Stomach (tissue), 9 donors: ENCODE measurements around the gene TNFSF9. TPM values are rescaled to one million over a fixed set of nuclear protein-coding genes. Genes with fewer than 3 reads are reported as not detected.

Experiments
- DNase-seq, 2 donors: peaks; one replicate each; pipeline versions ENCODE4 v3.0.0 to v3.0.0-alpha.2; 2013 to 2019
- H3K27ac ChIP-seq, 5 donors: fragments of 200-600 bp in 4 of 5; sonication (generic) in 4 of 5; one replicate each; pipeline ENCODE4 v1.5.1; 2013 to 2019; ENCODE audit warnings: mild to moderate bottlenecking in 1 of 5, moderate library complexity in 1 of 5
- H3K27me3 ChIP-seq, 3 donors: fragments of 200-600 bp; sonication (generic); one replicate each; pipeline ENCODE4 v1.5.1; 2017 to 2019; ENCODE audit warnings: mixed run types in 1 of 3
- H3K36me3 ChIP-seq, 4 donors: fragments of 200-600 bp; sonication (generic); 1 replicate in 3 of 4; 2 replicates in 1 of 4; pipeline ENCODE4 v1.5.1; 2016 to 2019
- H3K4me1 ChIP-seq, 4 donors: fragments of 200-600 bp; sonication (generic); one replicate each; pipeline ENCODE4 v1.5.1; 2016 to 2019
- H3K4me3 ChIP-seq, 4 donors: fragments of 200-600 bp; sonication (generic) in 3 of 4; one replicate each; pipeline ENCODE4 v1.5.1; 2016 to 2019; ENCODE audit warnings: mild to moderate bottlenecking in 1 of 4
- H3K9me3 ChIP-seq, 4 donors: fragments of 200-600 bp; sonication (generic); one replicate each; pipeline ENCODE4 v1.5.1; 2016 to 2019
- EP300 ChIP-seq: sonication (generic); formaldehyde crosslinking; IDR thresholded peaks from one replicate; pipeline ENCODE4 v1.6.1; 2017; ENCODE audit warnings: antibody characterized with exemption
- POLR2A ChIP-seq, 4 donors: fragments of 450-650 bp; IDR thresholded peaks; one replicate each; pipeline ENCODE4 v1.6.1; 2016; ENCODE audit warnings: antibody characterized with exemption in 4 of 4, control low read depth in 2 of 4, mild to moderate bottlenecking in 1 of 4, moderate library complexity in 1 of 4
- POLR2AphosphoS5 ChIP-seq, 3 donors: sonication (generic); formaldehyde crosslinking; IDR thresholded peaks; one replicate each; pipeline ENCODE4 v1.6.1; 2016; ENCODE audit warnings: antibody characterized with exemption in 3 of 3
- WGBS, 5 donors: extraction: QIAGEN DNeasy Blood & Tissue Kit in 3 of 5; methylation state at CpG; one replicate each; pipeline versions ENCODE4 v1.1.5 to v1.1.7; 2013 to 2018; 5-methylcytosine and 5-hydroxymethylcytosine counted together
- intact Hi-C: fragments of 100-400 bp; cut with DNase I; formaldehyde crosslinking; loops from one replicate; pipeline ENCODE4 v1.15.1; 2023; ENCODE audit warnings: low total_unique reads
- polyA plus RNA-seq, 3 donors: library from polyadenylated mRNA; stranded (reverse); fragments of 200-250 nt; gene quantifications; one replicate each; pipeline ENCODE4 v1.2.3, GENCODE V29; 2013
- total RNA-seq, 5 donors: library from RNA; depleted of rRNA; stranded (reverse); fragments of >200 nt; gene quantifications; one replicate each; pipeline versions ENCODE4 v1.1.0 to v1.2.3, GENCODE V29; 2014 to 2016
- TF ChIP-seq, protein P1 (sequence below), 7 experiments: fragments of 450-650 bp in 4 of 7; fragments of 200-600 bp in 3 of 7; sonication (generic) in 3 of 7; IDR thresholded peaks; one replicate each; pipeline ENCODE4 v1.5.1; 2016 to 2019; ENCODE audit warnings: antibody characterized with exemption in 7 of 7, control low read depth in 2 of 7, mild to moderate bottlenecking in 1 of 7
- donor health status: healthy with polysubstance abuse.
- donor health status: Bipolar disorder and iron deficiency.
- donor health status: healthy.

Gene TNFSF9
- total and polyA plus RNA-seq, 8 donors = 0.85 TPM; not detected in 7

GRCh38 chr19:6524311-6524710 is 6.5 kb upstream of the TNFSF9 start:
- H3K27ac ChIP-seq = no peak overlapping the region
- H3K36me3 ChIP-seq = no peaks in the 10 kb centered on the region
- H3K4me1 ChIP-seq = peaks cover 0 to 14% (median 5%) of the 10 kb centered on the region in 4 donors
- no peaks in the 10 kb centered on the region for H3K9me3 ChIP-seq
- peak in 1 of 2 donors; percentile 41 for DNase-seq
- TF ChIP-seq EP300 (no peak), POLR2A (IDR thresholded peaks at IDR 0.05) (no peak), POLR2AphosphoS5 (IDR thresholded peaks at IDR 0.05) (no peak)
- TF ChIP-seq, protein P1, sequence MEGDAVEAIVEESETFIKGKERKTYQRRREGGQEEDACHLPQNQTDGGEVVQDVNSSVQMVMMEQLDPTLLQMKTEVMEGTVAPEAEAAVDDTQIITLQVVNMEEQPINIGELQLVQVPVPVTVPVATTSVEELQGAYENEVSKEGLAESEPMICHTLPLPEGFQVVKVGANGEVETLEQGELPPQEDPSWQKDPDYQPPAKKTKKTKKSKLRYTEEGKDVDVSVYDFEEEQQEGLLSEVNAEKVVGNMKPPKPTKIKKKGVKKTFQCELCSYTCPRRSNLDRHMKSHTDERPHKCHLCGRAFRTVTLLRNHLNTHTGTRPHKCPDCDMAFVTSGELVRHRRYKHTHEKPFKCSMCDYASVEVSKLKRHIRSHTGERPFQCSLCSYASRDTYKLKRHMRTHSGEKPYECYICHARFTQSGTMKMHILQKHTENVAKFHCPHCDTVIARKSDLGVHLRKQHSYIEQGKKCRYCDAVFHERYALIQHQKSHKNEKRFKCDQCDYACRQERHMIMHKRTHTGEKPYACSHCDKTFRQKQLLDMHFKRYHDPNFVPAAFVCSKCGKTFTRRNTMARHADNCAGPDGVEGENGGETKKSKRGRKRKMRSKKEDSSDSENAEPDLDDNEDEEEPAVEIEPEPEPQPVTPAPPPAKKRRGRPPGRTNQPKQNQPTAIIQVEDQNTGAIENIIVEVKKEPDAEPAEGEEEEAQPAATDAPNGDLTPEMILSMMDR (IDR thresholded peaks at IDR 0.05) = no peak
- 66 to 84% (median 70%) methylated on average over 2 of the region's 2 CpGs for WGBS, 5 donors
- peaks cover 0 to 14% (median 0%) of the 10 kb centered on the region in 3 donors for H3K27me3 ChIP-seq
- intact Hi-C loops = loop anchor here (10.0 kb wide), 1 partner anchor 340 kb away; no protein-coding TSS in a partner anchor
- H3K4me3 ChIP-seq = no peak overlapping the region

DNA sequence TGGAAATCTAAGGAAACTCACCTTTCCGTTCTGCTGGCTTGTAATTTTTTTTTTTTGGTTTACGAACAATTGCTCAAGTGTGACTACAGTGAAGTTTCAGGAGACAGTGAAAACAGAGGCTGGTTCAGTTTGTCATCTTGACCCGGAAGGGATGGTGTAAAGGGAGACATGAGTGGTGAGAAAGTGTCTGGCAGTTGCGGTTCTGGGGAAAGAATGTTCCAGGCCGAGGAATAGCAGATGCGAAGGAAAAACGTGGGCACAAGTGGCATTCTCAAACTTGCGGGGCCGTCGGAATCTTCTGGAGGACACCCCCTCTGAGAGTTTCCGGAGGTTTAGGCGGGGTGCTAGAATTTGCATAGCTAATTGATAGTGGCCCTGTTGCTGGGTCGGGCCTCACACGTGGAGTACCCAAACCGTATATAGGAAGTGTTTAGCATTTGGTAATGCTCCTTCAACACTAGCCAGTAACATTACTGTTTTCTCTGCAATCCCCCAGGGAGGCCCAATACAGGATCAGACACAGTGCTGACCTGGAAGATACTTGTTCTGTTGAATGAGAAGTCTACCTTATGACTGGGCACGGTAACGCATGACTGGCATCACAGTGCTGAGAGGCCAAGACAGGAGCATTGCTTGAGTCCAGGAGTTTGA is 2.8 kb upstream of the TNFSF9 start:
- H3K9me3 ChIP-seq = no peaks in the 10 kb centered on the region
- no peak overlapping the region for H3K4me3 ChIP-seq
- DNase-seq = no peak
- TF ChIP-seq POLR2A (IDR thresholded peaks at IDR 0.05) (no peak), POLR2AphosphoS5 (IDR thresholded peaks at IDR 0.05) (no peak), EP300 (no peak)
- TF ChIP-seq, protein P1 (IDR thresholded peaks at IDR 0.05) = no peak
- H3K27me3 ChIP-seq = peaks cover 6 to 27% (median 17%) of the 10 kb centered on the region in 3 donors
- H3K36me3 ChIP-seq = no peaks in the 10 kb centered on the region
- no peak overlapping the region for H3K27ac ChIP-seq
- peaks cover 8 to 33% (median 23%) of the 10 kb centered on the region in 4 donors for H3K4me1 ChIP-seq
- intact Hi-C loops = loop anchor here (10.0 kb wide), 1 partner anchor 337 kb away; no protein-coding TSS in a partner anchor
- 64 to 69% (median 67%) methylated on average over 17 of the region's 17 CpGs for WGBS, 5 donors

DNA sequence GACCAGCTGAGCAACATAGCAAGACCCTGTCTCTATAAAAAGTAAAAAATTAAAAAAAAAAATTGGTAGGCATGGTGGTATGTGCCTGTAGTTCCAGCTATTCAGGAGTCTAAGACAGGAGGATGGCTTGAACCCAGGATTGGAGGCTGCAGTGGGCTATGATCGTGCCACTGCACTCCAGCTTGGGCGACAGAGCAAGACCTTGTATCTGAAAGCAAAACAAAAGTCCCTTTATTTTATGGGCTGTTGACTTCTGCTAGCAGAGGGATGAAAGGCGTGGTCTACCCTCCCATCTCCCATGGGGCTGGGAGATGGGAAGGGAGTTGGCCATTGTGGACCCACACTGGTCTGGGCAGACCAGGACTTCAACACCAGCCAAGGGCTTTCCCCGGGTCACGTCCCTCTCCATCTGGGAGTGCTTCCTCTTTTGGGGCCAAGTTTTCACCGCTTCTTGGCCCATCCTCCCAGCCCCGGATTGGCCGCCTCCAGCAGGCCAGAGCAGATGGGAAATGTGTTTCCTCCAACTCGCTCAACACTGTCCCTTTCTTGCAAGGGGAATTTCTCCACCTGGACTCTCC is 2.2 kb upstream of the TNFSF9 start:
- Histone ChIP-seq H3K36me3 (no peaks in the 10 kb centered on the region), H3K9me3 (no peaks in the 10 kb centered on the region), H3K27me3 (peaks cover 6 to 31% (median 20%) of the 10 kb centered on the region in 3 donors), H3K4me1 (peaks cover 8 to 33% (median 23%) of the 10 kb centered on the region in 4 donors), H3K27ac (no peak overlapping the region), H3K4me3 (no peak overlapping the region)
- WGBS, 5 donors = 36 to 47% (median 39%) methylated on average over 9 of the region's 9 CpGs
- intact Hi-C loops = loop anchor here (10.0 kb wide), 1 partner anchor 336 kb away; no protein-coding TSS in a partner anchor
- TF ChIP-seq EP300 (no peak), POLR2AphosphoS5 (IDR thresholded peaks at IDR 0.05) (no peak), POLR2A (IDR thresholded peaks at IDR 0.05) (no peak)
- TF ChIP-seq, protein P1 (IDR thresholded peaks at IDR 0.05) = no peak
- peak in 1 of 2 donors; percentile 74 for DNase-seq

DNA sequence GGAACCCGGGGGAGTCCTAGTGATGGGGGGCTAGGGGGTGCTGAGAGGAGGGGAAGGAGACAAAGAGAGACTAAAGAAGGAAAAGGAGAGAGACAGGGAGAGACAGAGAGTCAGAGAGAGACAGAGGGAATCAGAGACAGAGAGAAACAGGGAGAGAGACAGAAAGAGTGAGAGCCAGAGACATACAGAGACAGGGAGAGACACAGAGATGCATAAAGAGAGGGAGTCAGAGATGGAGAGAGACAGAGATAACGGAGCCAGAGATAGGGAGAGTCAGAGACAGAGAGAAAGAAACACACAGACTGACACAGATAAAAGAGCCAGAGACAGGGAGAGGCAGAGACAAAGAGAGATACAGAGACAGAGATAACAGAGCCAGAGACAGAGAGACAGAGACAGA is 1.5 kb upstream of the TNFSF9 start:
- WGBS, 5 donors = 30 to 59% (median 53%) methylated on average over 2 of the region's 2 CpGs
- peaks cover 8 to 38% (median 23%) of the 10 kb centered on the region in 4 donors for H3K4me1 ChIP-seq
- no peak overlapping the region for H3K4me3 ChIP-seq
- TF ChIP-seq, protein P1 (IDR thresholded peaks at IDR 0.05) = no peak
- TF ChIP-seq EP300 = no peak
- no peak for TF ChIP-seq POLR2A (IDR thresholded peaks at IDR 0.05)
- TF ChIP-seq POLR2AphosphoS5 (IDR thresholded peaks at IDR 0.05) = no peak
- no peaks in the 10 kb centered on the region for H3K9me3 ChIP-seq
- intact Hi-C loops = loop anchor here (10.0 kb wide), 1 partner anchor 335 kb away; no protein-coding TSS in a partner anchor
- no peak for DNase-seq
- H3K36me3 ChIP-seq = no peaks in the 10 kb centered on the region
- peaks cover 6 to 38% (median 27%) of the 10 kb centered on the region in 3 donors for H3K27me3 ChIP-seq
- no peak overlapping the region for H3K27ac ChIP-seq
